ENCODE data around the gene PTGFR.

GRCh38 chr1:78469576-78469975, 21.2 kb upstream of the PTGFR start:
- TF ChIP-seq POLR2A (IDR thresholded peaks at IDR 0.05) (no peak), CTCF (IDR thresholded peaks at IDR 0.05) (no peak)

Measured in esophagus squamous epithelium (tissue), 4 donors.